Posterior vena cava (tissue), 2 donors: ENCODE measurements around the gene NUFIP2. TPM values are rescaled to one million over a fixed set of nuclear protein-coding genes. Genes with fewer than 3 reads are reported as not detected.
"Not testable (repeated sequence)": the region's sequence is repeated elsewhere in the genome, so short reads cannot be mapped to it uniquely, and the experiment has no call there.

ENCODE experiments used
- DNase-seq: peaks from one replicate; pipeline ENCODE4 v3.0.0-alpha.2; 2020; ENCODE audit warnings: low spot score
- intact Hi-C, 2 donors: fragments of 100-400 bp; cut with DNase I; formaldehyde crosslinking; loops; one replicate each; pipeline versions ENCODE4 v1.14.1 to v1.14.2; 2022 to 2023
- total RNA-seq, 2 donors: library from RNA; stranded (reverse); fragmentation: NEBNext Ultra II Directional; extraction: Animal tissue kit (Norgen Biotek cat#: 25700); gene quantifications; one replicate each; pipeline ENCODE4 v1.2.1, GENCODE V29; 2021
- donor health status: DM: yes; HTN: yes; CAD: no.
- donor health status: DM: yes; HTN: yes; CAD: no.

Gene NUFIP2
- total RNA-seq, 2 donors from 2014 or later = 39.6 to 46.9 TPM

GRCh38 chr17:29245401-29245800 is 48.5 kb downstream of the NUFIP2 start:
- no peak for DNase-seq
- intact Hi-C loops = no loop called here

- DNase-seq = no peak
- intact Hi-C loops = no loop called here
Measured at GRCh38 chr17:29243792-29244191, 50.2 kb downstream of the NUFIP2 start.

GRCh38 chr17:29242790-29243189 is 51.2 kb downstream of the NUFIP2 start:
- no peak for DNase-seq
- intact Hi-C loops = no loop called here

GRCh38 chr17:29242051-29242450 is 51.9 kb downstream of the NUFIP2 start:
- intact Hi-C loops = no loop called here
- DNase-seq = no peak

- intact Hi-C loops = no loop called here
- peak; percentile 89 for DNase-seq
Measured at GRCh38 chr17:29240968-29241963, 52.7 kb downstream of the NUFIP2 start.

- intact Hi-C loops = no loop called here
- no peak for DNase-seq
Measured at GRCh38 chr17:29240477-29240876, 53.5 kb downstream of the NUFIP2 start.

- intact Hi-C loops = no loop called here
- no peak for DNase-seq
Measured at GRCh38 chr17:29238133-29238850, 55.7 kb downstream of the NUFIP2 start.

- intact Hi-C loops = no loop called here
- no peak for DNase-seq
Measured at GRCh38 chr17:29237476-29238132, 56.3 kb downstream of the NUFIP2 start.

- intact Hi-C loops = no loop called here
Measured at GRCh38 chr17:29235904-29236303, 58.0 kb downstream of the NUFIP2 start.

GRCh38 chr17:29234972-29235371 is 59.0 kb downstream of the NUFIP2 start:
- intact Hi-C loops = not testable (repeated sequence)

More at GRCh38 chr17:29235904-29236303, 58.0 kb downstream of the NUFIP2 start:
- DNase-seq = no peak

GRCh38 chr17:29233301-29233700 is 60.6 kb downstream of the NUFIP2 start:
- DNase-seq = no peak
- intact Hi-C loops = no loop called here

More at GRCh38 chr17:29234972-29235371, 59.0 kb downstream of the NUFIP2 start:
- DNase-seq = not testable (repeated sequence)

GRCh38 chr17:29225396-29225795 is 68.6 kb downstream of the NUFIP2 start:
- DNase-seq = no peak
- intact Hi-C loops = loop anchor here in 1 of 2 donors (10.0 kb wide), 1 partner anchor 61 kb away; no protein-coding TSS in a partner anchor

- intact Hi-C loops = loop anchor here in 1 of 2 donors (10.0 kb wide), 1 partner anchor 57 kb away; no protein-coding TSS in a partner anchor
- DNase-seq = not testable (repeated sequence)
Measured at GRCh38 chr17:29221338-29221737, 72.6 kb downstream of the NUFIP2 start.

GRCh38 chr17:29219378-29220047 is 74.4 kb downstream of the NUFIP2 start:
- DNase-seq = peak; percentile 87
- intact Hi-C loops = loop anchor here (2.0 to 10.0 kb wide), 2 partner anchors 55 to 71 kb away; no protein-coding TSS in a partner anchor

GRCh38 chr17:29216856-29217255 is 77.1 kb downstream of the NUFIP2 start:
- intact Hi-C loops = no loop called here
- DNase-seq = no peak

- intact Hi-C loops = no loop called here
- DNase-seq = no peak
Measured at GRCh38 chr17:29216181-29216580, 77.8 kb downstream of the NUFIP2 start.

- intact Hi-C loops = no loop called here
- DNase-seq = no peak
Measured at GRCh38 chr17:29215717-29216116, 78.2 kb downstream of the NUFIP2 start.

GRCh38 chr17:29215174-29215573 is 78.8 kb downstream of the NUFIP2 start:
- DNase-seq = no peak
- intact Hi-C loops = no loop called here
